ENCODE data around the gene HOXA13.

The HOXA13 gene

DNA sequence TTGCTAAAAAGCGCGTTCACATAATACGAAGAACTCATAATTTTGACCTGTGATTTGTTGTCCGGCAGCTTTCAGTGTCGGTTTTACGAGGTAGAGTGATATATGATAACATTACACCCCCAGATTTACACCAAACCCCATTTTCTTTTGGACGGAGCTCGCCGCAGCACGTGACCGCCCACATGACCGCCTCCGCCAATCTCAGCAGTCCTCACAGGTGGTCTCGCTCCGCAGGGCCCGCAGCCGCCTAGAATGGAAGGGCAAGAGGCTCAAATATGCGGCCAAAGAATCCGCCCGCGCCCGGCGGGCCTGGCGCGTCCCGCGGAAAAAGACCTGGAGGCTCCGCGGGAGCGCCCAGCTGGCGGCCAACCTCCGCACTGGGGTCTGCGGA, 43.4 kb downstream of the HOXA13 start, which contains the start of gene HOXA7:
HOXA7 (minus strand) TSS at position 168 of the 391 bp plus-strand sequence; CDS start at position 38, 130 bp downstream.
- no peak for DNase-seq (ENCODE audit: low read depth)
- H3K4me3 ChIP-seq (ENCODE audit: low read depth, low read length) = no peak within 1 kb of the TSS
- TF ChIP-seq, protein P1, sequence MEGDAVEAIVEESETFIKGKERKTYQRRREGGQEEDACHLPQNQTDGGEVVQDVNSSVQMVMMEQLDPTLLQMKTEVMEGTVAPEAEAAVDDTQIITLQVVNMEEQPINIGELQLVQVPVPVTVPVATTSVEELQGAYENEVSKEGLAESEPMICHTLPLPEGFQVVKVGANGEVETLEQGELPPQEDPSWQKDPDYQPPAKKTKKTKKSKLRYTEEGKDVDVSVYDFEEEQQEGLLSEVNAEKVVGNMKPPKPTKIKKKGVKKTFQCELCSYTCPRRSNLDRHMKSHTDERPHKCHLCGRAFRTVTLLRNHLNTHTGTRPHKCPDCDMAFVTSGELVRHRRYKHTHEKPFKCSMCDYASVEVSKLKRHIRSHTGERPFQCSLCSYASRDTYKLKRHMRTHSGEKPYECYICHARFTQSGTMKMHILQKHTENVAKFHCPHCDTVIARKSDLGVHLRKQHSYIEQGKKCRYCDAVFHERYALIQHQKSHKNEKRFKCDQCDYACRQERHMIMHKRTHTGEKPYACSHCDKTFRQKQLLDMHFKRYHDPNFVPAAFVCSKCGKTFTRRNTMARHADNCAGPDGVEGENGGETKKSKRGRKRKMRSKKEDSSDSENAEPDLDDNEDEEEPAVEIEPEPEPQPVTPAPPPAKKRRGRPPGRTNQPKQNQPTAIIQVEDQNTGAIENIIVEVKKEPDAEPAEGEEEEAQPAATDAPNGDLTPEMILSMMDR (conservative IDR thresholded peaks at IDR 0.05; ENCODE audit: low read depth, low read length) = no peak

- TF ChIP-seq, protein P1 (conservative IDR thresholded peaks at IDR 0.05; ENCODE audit: low read depth, low read length) = no peak
- no peak overlapping the region for H3K4me3 ChIP-seq (ENCODE audit: low read depth, low read length)
- DNase-seq (ENCODE audit: low read depth) = no peak
Observed at GRCh38 chr7:27155816-27156507, 43.9 kb downstream of the HOXA13 start.

- no peak overlapping the region for H3K4me3 ChIP-seq (ENCODE audit: low read depth, low read length)
- TF ChIP-seq, protein P1 (conservative IDR thresholded peaks at IDR 0.05; ENCODE audit: low read depth, low read length) = no peak
- DNase-seq (ENCODE audit: low read depth) = no peak
Observed at GRCh38 chr7:27154901-27155815, 44.7 kb downstream of the HOXA13 start.

DNA sequence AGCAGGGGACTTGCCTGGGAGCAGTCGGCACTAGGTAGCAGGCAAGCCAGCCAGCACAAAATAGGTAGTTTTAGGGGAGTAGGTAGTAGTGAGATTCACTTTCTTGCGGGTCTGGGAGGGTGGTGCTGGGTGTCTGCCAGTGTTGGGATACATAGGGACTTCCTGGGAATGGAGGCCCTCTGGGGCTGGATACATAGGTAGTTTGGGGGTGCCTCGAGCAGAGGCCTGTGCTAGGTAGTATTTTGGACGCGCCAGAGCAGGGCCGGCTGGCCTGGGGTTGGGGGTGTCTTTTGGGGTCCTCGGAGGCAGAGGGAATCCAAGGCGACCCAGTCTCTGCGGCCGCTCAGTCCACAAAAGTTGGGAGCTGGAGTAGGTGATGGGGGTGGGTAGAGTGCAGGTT, 45.5 kb downstream of the HOXA13 start:
- DNase-seq (ENCODE audit: low read depth) = no peak
- TF ChIP-seq, protein P1 (conservative IDR thresholded peaks at IDR 0.05; ENCODE audit: low read depth, low read length) = no peak
- H3K4me3 ChIP-seq (ENCODE audit: low read depth, low read length) = no peak overlapping the region

DNA sequence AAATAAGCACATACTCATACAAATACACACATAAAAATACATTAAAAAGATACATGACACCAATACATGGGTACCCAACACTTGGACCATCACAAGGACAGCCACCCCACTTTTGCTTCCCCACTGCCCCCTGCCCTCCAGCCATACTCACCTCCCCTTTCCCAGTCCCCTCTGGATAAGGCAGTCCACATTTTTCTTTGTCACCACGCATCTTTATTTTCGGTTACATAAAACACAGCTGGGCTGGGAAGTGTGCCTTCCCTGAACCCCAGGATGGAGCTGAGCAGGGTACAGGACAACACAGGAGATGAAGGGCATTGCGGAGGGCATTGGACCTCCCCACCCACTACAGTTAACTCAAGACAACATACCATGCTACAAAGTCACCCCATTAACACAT, 46.4 kb downstream of the HOXA13 start:
- H3K4me3 ChIP-seq (ENCODE audit: low read depth, low read length) = no peak overlapping the region
- TF ChIP-seq, protein P1 (conservative IDR thresholded peaks at IDR 0.05; ENCODE audit: low read depth, low read length) = no peak

DNA sequence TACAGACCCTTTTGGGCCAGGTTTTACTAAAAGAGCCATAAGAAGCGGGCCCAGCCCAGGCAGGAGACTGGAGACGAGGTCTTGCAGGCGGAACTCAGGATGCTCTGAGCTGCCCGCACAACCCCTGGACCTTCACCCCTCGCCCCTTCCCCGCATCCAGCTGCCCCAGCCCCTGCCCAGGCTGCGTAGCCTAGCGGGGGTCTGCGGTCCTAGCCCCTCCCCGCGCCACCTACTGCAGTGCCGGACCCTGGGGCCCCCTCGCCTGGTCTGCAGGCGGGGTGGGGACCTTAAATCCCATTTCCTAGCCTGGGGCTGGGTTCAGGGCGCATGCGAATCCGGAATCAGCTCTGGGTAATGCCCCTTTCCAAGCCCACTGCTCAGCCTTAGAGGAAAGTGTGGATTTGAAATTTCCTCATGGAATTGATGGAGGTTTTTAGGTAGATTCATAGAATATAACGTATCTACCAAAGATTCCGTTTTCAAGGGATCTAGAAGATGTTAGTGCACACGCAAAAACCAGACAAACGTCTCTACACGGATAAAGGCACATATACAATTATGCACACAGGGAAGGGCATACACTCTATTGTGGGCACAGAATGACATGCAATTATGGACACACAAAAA, 47.0 kb downstream of the HOXA13 start:
- TF ChIP-seq, protein P1 (conservative IDR thresholded peaks at IDR 0.05; ENCODE audit: low read depth, low read length) = no peak
- no peak for DNase-seq (ENCODE audit: low read depth)
- no peak overlapping the region for H3K4me3 ChIP-seq (ENCODE audit: low read depth, low read length)

More for the DNA sequence above, 46.4 kb downstream of the HOXA13 start:
- DNase-seq (ENCODE audit: low read depth) = no peak
